ENCODE measurements around the gene NR2F2.

GRCh38 chr15:96329403-96329981 is 1.0 kb upstream of the NR2F2 start:
- TF ChIP-seq CTCF (IDR thresholded peaks at IDR 0.05) (no peak), EZH2phosphoT487 (IDR thresholded peaks at IDR 0.05) (no peak)
